Tibial artery (tissue), 4 donors: Measurements from ENCODE around the gene IL19.

Experiments
- DNase-seq, 2 donors: peaks; one replicate each; pipeline ENCODE4 v3.0.0-alpha.2; 2019
- H3K27ac ChIP-seq, 2 donors: fragments of 200-600 bp; sonication (generic) in 1 of 2; 1 replicate in 1 of 2; 2 replicates in 1 of 2; pipeline ENCODE4 v1.5.1; 2018 to 2019; ENCODE audit warnings: mild to moderate bottlenecking in 1 of 2
- H3K27me3 ChIP-seq, 2 donors: fragments of 200-600 bp; sonication (generic) in 1 of 2; one replicate each; pipeline versions ENCODE4 v1.5.1 to v1.6.0; 2016 to 2019
- H3K36me3 ChIP-seq, 3 donors: fragments of 200-600 bp; sonication (generic) in 2 of 3; one replicate each; pipeline ENCODE4 v1.5.1; 2016 to 2019; ENCODE audit warnings: mild to moderate bottlenecking in 2 of 3
- H3K4me1 ChIP-seq, 4 donors: fragments of 200-600 bp; sonication (generic) in 2 of 4; 1 replicate in 3 of 4; 2 replicates in 1 of 4; pipeline ENCODE4 v1.5.1; 2016 to 2019
- H3K4me3 ChIP-seq, 2 donors: fragments of 200-600 bp; sonication (generic) in 1 of 2; 1 replicate in 1 of 2; 2 replicates in 1 of 2; pipeline ENCODE4 v1.5.1; 2018 to 2019; ENCODE audit warnings: mild to moderate bottlenecking in 2 of 2
- H3K9me3 ChIP-seq, 3 donors: fragments of 200-600 bp; sonication (generic) in 1 of 3; one replicate each; pipeline ENCODE4 v1.5.1; 2016 to 2019
- intact Hi-C: fragments of 100-400 bp; cut with DNase I; formaldehyde crosslinking; loops from one replicate; pipeline ENCODE4 v1.15.0; 2023; ENCODE audit warnings: low total_unique reads
- TF ChIP-seq, protein P1 (sequence below), 2 experiments: fragments of 200-600 bp in 1 of 2; fragments of 450-650 bp in 1 of 2; IDR thresholded peaks; one replicate each; pipeline ENCODE4 v1.5.1; 2017 to 2019; ENCODE audit warnings: antibody characterized with exemption in 2 of 2, mild to moderate bottlenecking in 1 of 2, moderate library complexity in 1 of 2

Gene IL19

DNA sequence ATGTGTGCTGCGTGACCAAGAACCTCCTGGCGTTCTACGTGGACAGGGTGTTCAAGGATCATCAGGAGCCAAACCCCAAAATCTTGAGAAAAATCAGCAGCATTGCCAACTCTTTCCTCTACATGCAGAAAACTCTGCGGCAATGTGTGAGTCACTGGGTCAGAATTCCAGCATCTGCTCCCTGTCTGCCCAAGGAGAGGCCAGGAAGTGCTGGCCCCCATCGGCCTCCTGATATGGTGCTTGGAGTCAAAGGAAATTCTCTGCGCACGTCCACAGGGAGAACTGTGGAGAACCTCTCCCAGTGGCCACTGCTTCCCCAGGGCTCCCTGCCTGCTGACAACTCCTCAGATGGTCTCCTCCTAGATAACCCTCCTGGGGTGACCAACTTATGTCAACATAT lies 69.3 kb downstream of the IL19 start:
- Histone ChIP-seq H3K9me3 (no peaks in the 10 kb centered on the region), H3K27ac (no peak overlapping the region), H3K4me1 (no peaks in the 10 kb centered on the region), H3K4me3 (no peak overlapping the region), H3K27me3 (peaks cover 0 to 14% of the 10 kb centered on the region in 2 donors), H3K36me3 (no peaks in the 10 kb centered on the region)
- TF ChIP-seq, protein P1, sequence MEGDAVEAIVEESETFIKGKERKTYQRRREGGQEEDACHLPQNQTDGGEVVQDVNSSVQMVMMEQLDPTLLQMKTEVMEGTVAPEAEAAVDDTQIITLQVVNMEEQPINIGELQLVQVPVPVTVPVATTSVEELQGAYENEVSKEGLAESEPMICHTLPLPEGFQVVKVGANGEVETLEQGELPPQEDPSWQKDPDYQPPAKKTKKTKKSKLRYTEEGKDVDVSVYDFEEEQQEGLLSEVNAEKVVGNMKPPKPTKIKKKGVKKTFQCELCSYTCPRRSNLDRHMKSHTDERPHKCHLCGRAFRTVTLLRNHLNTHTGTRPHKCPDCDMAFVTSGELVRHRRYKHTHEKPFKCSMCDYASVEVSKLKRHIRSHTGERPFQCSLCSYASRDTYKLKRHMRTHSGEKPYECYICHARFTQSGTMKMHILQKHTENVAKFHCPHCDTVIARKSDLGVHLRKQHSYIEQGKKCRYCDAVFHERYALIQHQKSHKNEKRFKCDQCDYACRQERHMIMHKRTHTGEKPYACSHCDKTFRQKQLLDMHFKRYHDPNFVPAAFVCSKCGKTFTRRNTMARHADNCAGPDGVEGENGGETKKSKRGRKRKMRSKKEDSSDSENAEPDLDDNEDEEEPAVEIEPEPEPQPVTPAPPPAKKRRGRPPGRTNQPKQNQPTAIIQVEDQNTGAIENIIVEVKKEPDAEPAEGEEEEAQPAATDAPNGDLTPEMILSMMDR (IDR thresholded peaks at IDR 0.05) = no peak
- intact Hi-C loops = no loop called here
- DNase-seq = no peak

DNA sequence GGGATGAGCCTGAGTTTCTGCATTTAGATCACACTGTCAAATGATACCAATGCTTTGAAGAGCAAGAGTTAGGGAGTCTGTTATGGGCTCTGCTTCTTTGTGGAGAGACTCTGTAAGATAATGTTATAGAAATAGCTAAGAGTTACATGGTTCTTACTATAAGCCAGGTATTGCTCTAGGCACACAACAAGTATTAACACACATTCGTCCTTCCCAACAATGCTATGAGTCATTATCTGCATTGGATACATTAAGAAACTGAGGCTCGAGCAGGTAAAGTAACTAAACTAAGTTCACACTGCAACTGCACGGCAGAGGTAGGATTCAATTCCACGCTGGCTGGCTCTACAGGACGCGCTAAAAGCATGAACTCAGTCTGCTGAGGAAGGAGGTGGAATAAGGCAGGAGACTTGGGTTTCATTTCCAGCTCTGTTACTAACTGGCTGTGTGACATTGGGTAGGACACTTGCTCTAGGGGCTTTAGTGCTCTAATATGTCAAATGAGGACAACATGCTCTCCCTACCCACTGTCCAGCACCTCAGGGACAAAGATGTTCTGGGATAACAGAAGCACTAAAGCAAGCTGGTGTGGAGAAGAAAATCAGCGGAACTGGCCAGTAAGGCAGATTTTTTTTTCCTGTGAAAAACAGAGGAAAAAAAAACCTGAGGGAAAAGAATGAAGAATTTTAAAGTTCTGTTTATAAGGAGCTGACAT lies 71.2 kb downstream of the IL19 start:
- no peaks in the 10 kb centered on the region for H3K4me1 ChIP-seq
- H3K9me3 ChIP-seq = no peaks in the 10 kb centered on the region
- H3K4me3 ChIP-seq = no peak overlapping the region
- TF ChIP-seq, protein P1 (IDR thresholded peaks at IDR 0.05) = no peak
- no peak for DNase-seq
- H3K27ac ChIP-seq = no peak overlapping the region
- peaks cover 0 to 4% of the 10 kb centered on the region in 2 donors for H3K27me3 ChIP-seq
- intact Hi-C loops = no loop called here
- no peaks in the 10 kb centered on the region for H3K36me3 ChIP-seq

DNA sequence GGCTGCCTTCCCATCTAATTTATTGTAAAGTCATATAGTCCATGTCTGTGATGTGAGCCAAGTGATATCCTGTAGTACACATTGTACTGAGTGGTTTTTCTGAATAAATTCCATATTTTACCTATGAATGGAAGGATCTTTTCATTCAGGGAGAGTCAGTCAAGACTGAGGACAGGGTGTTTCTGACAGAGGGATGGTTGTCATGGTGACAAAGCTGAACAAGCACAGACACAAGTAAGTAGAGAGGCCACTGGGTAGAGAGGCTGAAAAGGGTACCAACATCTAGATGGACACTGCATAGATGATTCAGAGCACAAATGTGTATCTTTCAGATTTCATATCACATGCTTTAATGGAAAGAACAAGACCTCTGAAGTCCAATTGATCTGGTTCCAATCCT lies 72.3 kb downstream of the IL19 start:
- intact Hi-C loops = no loop called here
- Histone ChIP-seq H3K4me1 (no peaks in the 10 kb centered on the region), H3K36me3 (no peaks in the 10 kb centered on the region), H3K9me3 (no peaks in the 10 kb centered on the region), H3K27ac (no peak overlapping the region), H3K27me3 (peaks cover 0 to 11% of the 10 kb centered on the region in 2 donors), H3K4me3 (no peak overlapping the region)
- DNase-seq = no peak
- TF ChIP-seq, protein P1 (IDR thresholded peaks at IDR 0.05) = no peak

DNA sequence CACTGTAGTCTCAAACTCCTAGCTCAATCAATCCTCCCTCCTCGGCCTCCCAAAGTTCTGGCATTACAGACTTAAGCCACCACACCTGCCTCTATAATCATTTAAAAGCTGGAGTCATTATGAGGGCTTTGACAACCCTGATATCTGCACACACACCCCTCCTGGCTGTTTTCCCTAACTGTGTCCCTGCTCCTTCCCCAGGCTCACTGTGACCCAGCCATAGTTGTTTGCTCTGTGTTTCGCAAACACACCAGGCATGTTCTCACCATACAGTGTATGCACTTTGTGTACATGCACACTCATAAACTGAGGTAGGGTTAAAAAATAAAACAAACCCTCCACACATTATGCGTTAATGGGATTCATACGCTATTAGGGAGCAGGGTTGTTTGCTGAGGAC lies 73.1 kb downstream of the IL19 start:
- intact Hi-C loops = no loop called here

DNA sequence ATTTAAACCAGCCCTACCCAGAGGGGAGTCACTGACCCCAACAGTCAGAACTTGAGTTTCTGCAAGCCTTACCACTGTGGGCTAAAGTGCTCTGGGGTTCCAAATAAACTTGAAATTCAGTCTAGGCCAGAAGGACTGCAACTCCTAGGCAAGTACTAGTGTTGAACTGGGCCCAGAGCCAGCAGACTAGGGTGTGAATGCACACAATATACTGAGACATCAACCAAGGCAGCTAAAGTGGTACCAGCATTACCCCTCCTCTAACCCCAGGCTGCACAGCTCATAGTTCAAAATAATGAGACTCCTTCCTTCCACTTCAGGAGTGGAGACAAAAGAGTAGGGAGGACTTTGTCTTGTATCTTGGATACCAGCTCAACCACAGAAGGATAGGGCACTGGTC lies 75.9 kb downstream of the IL19 start:
- DNase-seq = no peak
- Histone ChIP-seq H3K4me1 (no peaks in the 10 kb centered on the region), H3K9me3 (no peaks in the 10 kb centered on the region), H3K27me3 (peaks cover 0 to 11% of the 10 kb centered on the region in 2 donors), H3K4me3 (no peak overlapping the region), H3K36me3 (no peaks in the 10 kb centered on the region), H3K27ac (no peak overlapping the region)
- TF ChIP-seq, protein P1 (IDR thresholded peaks at IDR 0.05) = no peak
- intact Hi-C loops = no loop called here

More for the DNA sequence above, 73.1 kb downstream of the IL19 start:
- peaks cover 0 to 11% of the 10 kb centered on the region in 2 donors for H3K27me3 ChIP-seq
- no peaks in the 10 kb centered on the region for H3K4me1 ChIP-seq
- no peak overlapping the region for H3K4me3 ChIP-seq
- H3K27ac ChIP-seq = no peak overlapping the region
- no peaks in the 10 kb centered on the region for H3K9me3 ChIP-seq
- TF ChIP-seq, protein P1 (IDR thresholded peaks at IDR 0.05) = no peak
- H3K36me3 ChIP-seq = no peaks in the 10 kb centered on the region
- DNase-seq = no peak
